H1 (cell line): ENCODE data around the gene HMMR. TPM values are rescaled to one million over a fixed set of nuclear protein-coding genes. Genes with fewer than 3 reads are reported as not detected.

Experiments
- CTCF ChIA-PET: fragments of 300-600 bp; sonication (Branson Sonifier 250); formaldehyde crosslinking; loops from one replicate; lab custom pipeline; 2021; ENCODE audit not compliant: partially characterized antibody; lab: Charles Lee
- POLR2A ChIA-PET: fragments of 300-600 bp; sonication (Branson Sonifier 250); formaldehyde crosslinking; loops from one replicate; lab custom pipeline; 2021; ENCODE audit warnings: inconsistent platforms; ENCODE audit not compliant: partially characterized antibody; lab: Charles Lee
- DNase-seq, 2 experiments: peaks; one replicate each; pipeline versions ENCODE4 v3.0.0 to v3.0.0-alpha.2; 2010 to 2022; ENCODE audit warnings: low spot score in 2 of 2, low read depth in 1 of 2, mixed read lengths in 1 of 2
- FAIRE-seq: peaks from 2 replicates; lab custom pipeline; 2011; peaks lifted over from hg19 to GRCh38; lab: Jason Lieb, UNC
- H2AFZ ChIP-seq: 2 replicates; pipeline ENCODE4 v1.8.1; 2012; ENCODE audit warnings: low read length, inconsistent platforms
- H2AK5ac ChIP-seq: 2 replicates; pipeline ENCODE4 v1.6.1; 2013; ENCODE audit warnings: low read depth, low read length
- H2BK120ac ChIP-seq: replicated peaks from 2 replicates; pipeline ENCODE3; 2013; ENCODE audit warnings: low read depth, low read length, inconsistent platforms
- H2BK12ac ChIP-seq: 2 replicates; pipeline ENCODE4 v1.6.1; 2013; ENCODE audit warnings: low read depth, low read length
- H2BK15ac ChIP-seq: 2 replicates; pipeline ENCODE4 v1.6.1; 2013; ENCODE audit warnings: low read length
- H2BK20ac ChIP-seq: 2 replicates; pipeline ENCODE4 v1.6.1; 2013; ENCODE audit warnings: low read length
- H2BK5ac ChIP-seq: 2 replicates; pipeline ENCODE4 v1.6.1; 2013; ENCODE audit warnings: low read depth, low read length
- H3K14ac ChIP-seq: 2 replicates; pipeline ENCODE4 v1.6.1; 2013; ENCODE audit warnings: inconsistent platforms; ENCODE audit not compliant: insufficient read length
- H3K18ac ChIP-seq: 2 replicates; pipeline ENCODE4 v1.6.1; 2013; ENCODE audit warnings: low read length; ENCODE audit errors: extremely low read depth
- H3K23ac ChIP-seq: 2 replicates; pipeline ENCODE4 v1.6.1; 2013; ENCODE audit warnings: inconsistent platforms; ENCODE audit not compliant: insufficient read length
- H3K23me2 ChIP-seq: 2 replicates; pipeline ENCODE4 v1.6.1; 2013; ENCODE audit warnings: low read depth, low read length
- H3K27ac ChIP-seq: 2 replicates; pipeline ENCODE4 v1.6.1; 2011; ENCODE audit warnings: low read depth, low read length, inconsistent platforms
- H3K27me3 ChIP-seq, 4 experiments: replicated peaks in 1 of 4; 1 replicate in 1 of 4; 2 replicates in 3 of 4; pipeline versions ENCODE4 v1.6.1 to v1.8.1; 2011 to 2013; ENCODE audit warnings: low read length in 3 of 4, mild to moderate bottlenecking in 3 of 4, inconsistent platforms in 2 of 4, mixed read lengths in 2 of 4, moderate library complexity in 1 of 4; ENCODE audit not compliant: control insufficient read depth in 3 of 4, insufficient read depth in 3 of 4; ENCODE audit errors: extremely low read depth in 1 of 4
- H3K36me3 ChIP-seq, 4 experiments: 2 replicates each; pipeline versions ENCODE4 v1.6.1 to v1.8.1; 2011 to 2013; ENCODE audit warnings: mild to moderate bottlenecking in 4 of 4, low read length in 3 of 4, moderate library complexity in 2 of 4, control low read depth in 1 of 4, inconsistent platforms in 1 of 4; ENCODE audit not compliant: insufficient read depth in 4 of 4, control insufficient read depth in 2 of 4
- H3K4ac ChIP-seq: replicated peaks from 2 replicates; pipeline ENCODE3; 2013; ENCODE audit warnings: low read length, low read depth, mixed read lengths, inconsistent platforms; ENCODE audit not compliant: insufficient read length
- H3K4me1 ChIP-seq, 4 experiments: replicated peaks in 1 of 4; 1 replicate in 1 of 4; 2 replicates in 3 of 4; pipeline versions ENCODE4 v1.6.1 to v1.8.1; 2011 to 2013; ENCODE audit warnings: low read length in 3 of 4, inconsistent platforms in 2 of 4, mixed read lengths in 1 of 4; ENCODE audit not compliant: insufficient read depth in 4 of 4, control insufficient read depth in 3 of 4
- H3K4me2 ChIP-seq, 2 experiments: 2 replicates each; pipeline versions ENCODE4 v1.6.1 to v1.8.1; 2011 to 2013; ENCODE audit warnings: low read depth in 2 of 2, low read length in 2 of 2, control low read depth in 1 of 2, inconsistent platforms in 1 of 2, mild to moderate bottlenecking in 1 of 2; ENCODE audit not compliant: insufficient read depth in 1 of 2
- H3K4me3 ChIP-seq, 4 experiments: fragments of 200-600, 300-600 bp in 1 of 4; sonication (generic), shearing (Covaris generic), sonication (Bioruptor Twin) in 1 of 4; 2 replicates each; pipeline versions ENCODE4 v1.5.1 to v1.8.1; 2011 to 2016; ENCODE audit warnings: low read length in 4 of 4, low read depth in 3 of 4, control low read depth in 2 of 4, inconsistent platforms in 2 of 4, mild to moderate bottlenecking in 2 of 4, mixed read lengths in 1 of 4, moderate library complexity in 1 of 4; ENCODE audit not compliant: insufficient read depth in 2 of 4; ENCODE audit errors: extremely low read depth in 1 of 4
- H3K56ac ChIP-seq: replicated peaks from 2 replicates; pipeline ENCODE3; 2013; ENCODE audit warnings: low read depth, mild to moderate bottlenecking, mixed read lengths, low read length, inconsistent platforms; ENCODE audit not compliant: insufficient read length
- H3K79me1 ChIP-seq: 2 replicates; pipeline ENCODE4 v1.6.1; 2013; ENCODE audit warnings: low read depth, low read length, control low read depth
- H3K79me2 ChIP-seq, 2 experiments: 2 replicates each; pipeline versions ENCODE4 v1.6.1 to v1.8.1; 2012 to 2013; ENCODE audit warnings: low read length in 2 of 2, mild to moderate bottlenecking in 2 of 2, inconsistent platforms in 1 of 2; ENCODE audit not compliant: insufficient read depth in 2 of 2, control insufficient read depth in 1 of 2
- H3K9ac ChIP-seq, 4 experiments: replicated peaks in 1 of 4; 1 replicate in 1 of 4; 2 replicates in 3 of 4; pipeline versions ENCODE4 v1.6.1 to v1.8.1; 2011 to 2013; ENCODE audit warnings: low read depth in 3 of 4, low read length in 3 of 4, control low read depth in 2 of 4, mild to moderate bottlenecking in 2 of 4, moderate library complexity in 2 of 4, inconsistent platforms in 1 of 4; ENCODE audit errors: extremely low read depth in 1 of 4
- H3K9me3 ChIP-seq, 2 experiments: 2 replicates each; pipeline versions ENCODE4 v1.6.1 to v1.8.1; 2012 to 2013; ENCODE audit warnings: mild to moderate bottlenecking in 2 of 2, moderate library complexity in 2 of 2, control low read depth in 1 of 2, inconsistent platforms in 1 of 2, low read depth in 1 of 2, low read length in 1 of 2, mixed read lengths in 1 of 2; ENCODE audit not compliant: insufficient read depth in 2 of 2
- H4K20me1 ChIP-seq, 2 experiments: replicated peaks in 1 of 2; 2 replicates each; pipeline versions ENCODE3 to v1.8.1; 2011 to 2013; ENCODE audit warnings: inconsistent platforms in 2 of 2, low read length in 2 of 2, mild to moderate bottlenecking in 1 of 2; ENCODE audit not compliant: insufficient read depth in 2 of 2, control insufficient read depth in 1 of 2
- H4K5ac ChIP-seq: 2 replicates; pipeline ENCODE4 v1.6.1; 2013; ENCODE audit warnings: low read length, low read depth, mixed read lengths, inconsistent platforms; ENCODE audit not compliant: insufficient read length
- H4K8ac ChIP-seq: 2 replicates; pipeline ENCODE4 v1.8.0; 2013; ENCODE audit warnings: mild to moderate bottlenecking, moderate library complexity, low read length, inconsistent platforms; ENCODE audit not compliant: insufficient read depth; ENCODE audit errors: extremely low read depth
- H4K91ac ChIP-seq: replicated peaks from 2 replicates; pipeline ENCODE3; 2013; ENCODE audit warnings: low read length, mixed read lengths, inconsistent platforms; ENCODE audit not compliant: insufficient read length
- CHD1 ChIP-seq: IDR thresholded peaks from 2 replicates; pipeline ENCODE4 v1.6.1; 2012; ENCODE audit warnings: low read depth, low read length, improper control_type of control experiment
- MAFK ChIP-seq: IDR thresholded peaks from 2 replicates; pipeline ENCODE4 v1.6.1; 2012; ENCODE audit warnings: low read depth, mild to moderate bottlenecking, improper control_type of control experiment, low read length
- SIRT6 ChIP-seq: IDR thresholded peaks from one replicate; pipeline ENCODE4 v1.7.1; 2012; ENCODE audit warnings: low read length, inconsistent platforms
- TBP ChIP-seq: IDR thresholded peaks from 2 replicates; pipeline ENCODE4 v1.6.1; 2011; ENCODE audit warnings: low read depth, low read length, improper control_type of control experiment
- WGBS, 2 experiments: shearing (Covaris generic) in 1 of 2; methylation state at CpG; one replicate each; pipeline versions ENCODE4 v1.1.6 to v1.1.7; 2013 to 2015; ENCODE audit warnings: low lambda C conversion rate in 2 of 2, mixed read lengths in 2 of 2, inconsistent platforms in 1 of 2, low coverage in 1 of 2, missing lambda C conversion rate in 1 of 2; ENCODE audit not compliant: insufficient replicate concordance in 2 of 2, insufficient coverage in 1 of 2, insufficient read length in 1 of 2; ENCODE audit errors: extremely low coverage in 1 of 2, missing lambda C conversion rate in 1 of 2; 5-methylcytosine and 5-hydroxymethylcytosine counted together
- polyA plus RNA-seq, 7 experiments: library from polyadenylated mRNA; depleted of rRNA in 3 of 7; stranded (reverse) in 5 of 7; unstranded in 2 of 7; fragments of >200 nt in 5 of 7; fragments of 200-250 nt in 2 of 7; gene quantifications; 1 replicate in 5 of 7; 2 replicates in 1 of 7; 4 replicates in 1 of 7; pipeline versions ENCODE4 v1.2.1 to v1.2.3, GENCODE V29; 2011 to 2013; ENCODE audit warnings: missing spikeins in 2 of 7, mixed read lengths in 2 of 7
- total RNA-seq: library from RNA; stranded (reverse); fragmentation: NEBNext Ultra II Directional; extraction: Animal tissue kit (Norgen Biotek cat#: 25700); gene quantifications from 2 replicates; pipeline ENCODE4 v1.2.1, GENCODE V29; 2021

HMMR gene
- total and polyA plus RNA-seq, 2 of the 8 experiments (the other 6 are each of a cell fraction or from before 2014, with no cell fraction given): 17.5 to 77.3 TPM

DNA sequence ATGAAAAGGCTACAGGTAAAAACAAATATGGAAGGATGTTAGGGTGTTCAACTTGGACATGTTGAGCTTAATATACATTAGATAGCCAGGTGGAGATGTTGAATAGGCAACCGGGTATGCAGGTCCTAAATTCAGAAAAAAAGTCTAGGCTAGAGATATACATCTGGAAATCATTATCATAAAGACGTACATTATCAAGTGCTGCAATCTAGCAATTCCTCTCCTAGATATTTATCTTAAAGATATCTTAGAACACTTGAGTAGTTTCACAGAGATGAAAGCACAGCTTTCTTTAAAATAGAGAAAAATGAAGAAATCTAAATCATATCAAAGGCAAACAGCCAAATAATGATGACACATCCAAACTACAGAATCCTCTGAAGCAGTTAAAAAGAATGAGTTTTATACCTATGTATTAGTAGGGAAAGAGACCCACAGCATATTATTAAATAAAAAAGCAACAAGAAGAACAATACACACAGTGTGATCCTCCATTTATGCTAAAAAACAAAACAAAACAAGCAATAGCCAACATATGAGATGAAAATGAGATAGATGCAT, 4.3 kb upstream of the HMMR start:
- H3K23me2 ChIP-seq: peaks cover 6% of the 10 kb centered on the region
- no peak overlapping the region for H4K8ac ChIP-seq
- no peaks in the 10 kb centered on the region for H3K9me3 ChIP-seq
- no peak overlapping the region for H2BK20ac ChIP-seq
- peaks cover 0 to 3% (median 0%) of the 10 kb centered on the region in 4 experiments; a peak in 2 of 7 replicates for H3K4me1 ChIP-seq
- H2BK15ac ChIP-seq: no peak overlapping the region
- H4K20me1 ChIP-seq: no peaks in the 10 kb centered on the region
- ChIA-PET CTCF (no interaction called here), POLR2A (interaction anchor here (1.0 to 9.6 kb wide), 3 partner anchors 9 to 25 kb away, joined by 3 to 189 read pairs (median 3); partner anchors contain the start of gene CCNG1)
- no peak overlapping the region for H2AK5ac ChIP-seq
- H3K4ac ChIP-seq: no peak overlapping the region
- H3K27me3 ChIP-seq: no peaks in the 10 kb centered on the region
- no peaks in the 10 kb centered on the region; the same call in 1 of the 2 replicates for H3K79me1 ChIP-seq
- H3K56ac ChIP-seq: no peak overlapping the region
- no peak overlapping the region for H3K4me3 ChIP-seq
- 91% methylated on average over 2 of the region's 2 CpGs; no CpG with 5 or more reads in 1 of the 2 experiments for WGBS, 2 experiments
- H3K14ac ChIP-seq: no peak overlapping the region
- H3K36me3 ChIP-seq: peaks cover 2 to 42% (median 11%) of the 10 kb centered on the region in 4 experiments; a peak in 5 of 8 replicates
- no peak overlapping the region for H3K27ac ChIP-seq
- no peak for DNase-seq
- no peak overlapping the region for H2BK120ac ChIP-seq
- H3K9ac ChIP-seq: no peak overlapping the region
- FAIRE-seq: no peak
- peaks cover 5 to 24% of the 10 kb centered on the region in 2 experiments; a peak in 3 of 4 replicates for H3K79me2 ChIP-seq
- H3K4me2 ChIP-seq: no peak overlapping the region
- no peak overlapping the region for H2BK12ac ChIP-seq
- H4K5ac ChIP-seq: no peak overlapping the region
- no peak overlapping the region for H2BK5ac ChIP-seq
- H4K91ac ChIP-seq: no peak overlapping the region
- TF ChIP-seq TBP: no peak
- TF ChIP-seq CHD1: no peak
- no peak for TF ChIP-seq MAFK
- no peak for TF ChIP-seq SIRT6
- H2AFZ ChIP-seq: no peak overlapping the region
- H3K23ac ChIP-seq: no peak overlapping the region
- no peak overlapping the region for H3K18ac ChIP-seq
